ENCODE data around the gene SPACA4. TPM values are rescaled to one million over a fixed set of nuclear protein-coding genes. Genes with fewer than 3 reads are reported as not detected.

SPACA4 gene, protein sequence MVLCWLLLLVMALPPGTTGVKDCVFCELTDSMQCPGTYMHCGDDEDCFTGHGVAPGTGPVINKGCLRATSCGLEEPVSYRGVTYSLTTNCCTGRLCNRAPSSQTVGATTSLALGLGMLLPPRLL
- total RNA-seq (not detected), polyA plus RNA-seq (not detected)
- long read RNA-seq, donor 1: 0 reads
- long read RNA-seq, donor 2: 0 reads

DNA sequence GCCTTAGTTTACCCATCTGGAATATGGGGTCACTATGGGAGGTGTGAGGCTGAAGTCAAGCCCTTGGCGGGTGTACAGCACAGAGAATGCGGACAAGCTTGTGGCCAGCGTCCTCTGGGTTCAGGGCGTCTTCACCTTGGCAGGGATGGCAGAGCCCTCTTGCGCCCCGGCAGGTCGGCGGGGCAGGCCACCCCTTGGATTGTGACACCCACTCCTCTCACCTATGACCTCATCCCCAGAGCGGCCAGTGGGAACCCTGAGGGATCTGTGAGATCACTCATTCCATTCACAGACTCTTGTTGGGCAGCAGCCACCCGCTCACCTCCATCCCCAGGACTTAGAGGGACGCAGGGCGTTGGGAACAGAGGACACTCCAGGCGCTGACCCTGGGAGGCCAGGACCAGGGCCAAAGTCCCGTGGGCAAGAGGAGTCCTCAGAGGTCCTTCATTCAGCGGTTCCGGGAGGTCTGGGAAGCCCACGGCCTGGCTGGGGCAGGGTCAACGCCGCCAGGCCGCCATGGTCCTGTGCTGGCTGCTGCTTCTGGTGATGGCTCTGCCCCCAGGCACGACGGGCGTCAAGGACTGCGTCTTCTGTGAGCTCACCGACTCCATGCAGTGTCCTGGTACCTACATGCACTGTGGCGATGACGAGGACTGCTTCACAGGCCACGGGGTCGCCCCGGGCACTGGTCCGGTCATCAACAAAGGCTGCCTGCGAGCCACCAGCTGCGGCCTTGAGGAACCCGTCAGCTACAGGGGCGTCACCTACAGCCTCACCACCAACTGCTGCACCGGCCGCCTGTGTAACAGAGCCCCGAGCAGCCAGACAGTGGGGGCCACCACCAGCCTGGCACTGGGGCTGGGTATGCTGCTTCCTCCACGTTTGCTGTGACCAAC lies at the start of gene SPACA4:
Gene SPACA4, plus strand, starts transcription at position 280 of the 896 bp plus-strand sequence. Its CDS starts 237 bp downstream, at position 517.
- WGBS, 5 donors: 81 to 90% (median 87%) methylated on average over 27 to 39 of the region's 39 CpGs
- TF ChIP-seq, protein P1, sequence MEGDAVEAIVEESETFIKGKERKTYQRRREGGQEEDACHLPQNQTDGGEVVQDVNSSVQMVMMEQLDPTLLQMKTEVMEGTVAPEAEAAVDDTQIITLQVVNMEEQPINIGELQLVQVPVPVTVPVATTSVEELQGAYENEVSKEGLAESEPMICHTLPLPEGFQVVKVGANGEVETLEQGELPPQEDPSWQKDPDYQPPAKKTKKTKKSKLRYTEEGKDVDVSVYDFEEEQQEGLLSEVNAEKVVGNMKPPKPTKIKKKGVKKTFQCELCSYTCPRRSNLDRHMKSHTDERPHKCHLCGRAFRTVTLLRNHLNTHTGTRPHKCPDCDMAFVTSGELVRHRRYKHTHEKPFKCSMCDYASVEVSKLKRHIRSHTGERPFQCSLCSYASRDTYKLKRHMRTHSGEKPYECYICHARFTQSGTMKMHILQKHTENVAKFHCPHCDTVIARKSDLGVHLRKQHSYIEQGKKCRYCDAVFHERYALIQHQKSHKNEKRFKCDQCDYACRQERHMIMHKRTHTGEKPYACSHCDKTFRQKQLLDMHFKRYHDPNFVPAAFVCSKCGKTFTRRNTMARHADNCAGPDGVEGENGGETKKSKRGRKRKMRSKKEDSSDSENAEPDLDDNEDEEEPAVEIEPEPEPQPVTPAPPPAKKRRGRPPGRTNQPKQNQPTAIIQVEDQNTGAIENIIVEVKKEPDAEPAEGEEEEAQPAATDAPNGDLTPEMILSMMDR (IDR thresholded peaks at IDR 0.05 in 8 of 11, conservative IDR thresholded peaks at IDR 0.05 in 3 of 11): no peak
- Histone ChIP-seq H3K27me3 (replicated peaks in 1 of 7) (no peaks in the 10 kb centered on the region), H3K4me1 (peaks cover 0 to 10% (median 4%) of the 10 kb centered on the region in 6 donors), H3K36me3 (no peaks in the 10 kb centered on the region), H3K4me3 (no peak within 1 kb of the TSS), H3K27ac (no peak within 1 kb of the TSS), H3K9me3 (no peaks in the 10 kb centered on the region)
- intact Hi-C loops (cut with DNase I; ENCODE audit: low total_unique reads): no loop called here
- peak; percentile 69 for DNase-seq

DNA sequence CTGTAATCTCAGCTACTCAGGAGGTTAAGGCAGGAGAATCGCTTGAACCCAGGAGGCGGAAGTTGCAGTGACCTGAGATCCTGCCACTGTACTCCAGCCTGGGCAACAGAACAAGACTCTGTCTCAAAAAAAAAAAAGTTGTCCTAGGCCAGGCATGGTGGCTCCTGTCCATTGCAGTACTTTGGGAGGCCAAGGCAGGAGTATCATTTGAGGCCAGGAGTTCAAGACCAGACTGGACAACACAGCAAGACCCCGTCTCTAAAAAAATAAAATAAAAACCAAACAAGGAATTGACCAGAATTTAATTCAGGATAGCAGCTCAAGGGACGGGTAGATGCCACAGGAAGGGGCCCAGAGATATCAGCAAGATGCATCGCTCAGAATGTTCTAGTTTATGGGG lies 49.7 kb upstream of the SPACA4 start:
- H3K9me3 ChIP-seq: no peaks in the 10 kb centered on the region
- peaks cover 0 to 65% (median 6%) of the 10 kb centered on the region in 7 donors for H3K27me3 ChIP-seq (replicated peaks in 1 of 7)
- intact Hi-C loops (cut with DNase I; ENCODE audit: low total_unique reads): no loop called here
- WGBS, 5 donors: 84 to 96% (median 94%) methylated on average over 5 of the region's 5 CpGs
- no peaks in the 10 kb centered on the region for H3K36me3 ChIP-seq
- no peak overlapping the region for H3K4me3 ChIP-seq
- no peak overlapping the region for H3K27ac ChIP-seq
- TF ChIP-seq POLR2AphosphoS5 (IDR thresholded peaks at IDR 0.05): no peak
- TF ChIP-seq POLR2A (IDR thresholded peaks at IDR 0.05): no peak
- TF ChIP-seq, protein P1 (IDR thresholded peaks at IDR 0.05 in 8 of 11, conservative IDR thresholded peaks at IDR 0.05 in 3 of 11): no peak
- no peak for DNase-seq
- peaks cover 0 to 16% (median 2%) of the 10 kb centered on the region in 6 donors for H3K4me1 ChIP-seq

DNA sequence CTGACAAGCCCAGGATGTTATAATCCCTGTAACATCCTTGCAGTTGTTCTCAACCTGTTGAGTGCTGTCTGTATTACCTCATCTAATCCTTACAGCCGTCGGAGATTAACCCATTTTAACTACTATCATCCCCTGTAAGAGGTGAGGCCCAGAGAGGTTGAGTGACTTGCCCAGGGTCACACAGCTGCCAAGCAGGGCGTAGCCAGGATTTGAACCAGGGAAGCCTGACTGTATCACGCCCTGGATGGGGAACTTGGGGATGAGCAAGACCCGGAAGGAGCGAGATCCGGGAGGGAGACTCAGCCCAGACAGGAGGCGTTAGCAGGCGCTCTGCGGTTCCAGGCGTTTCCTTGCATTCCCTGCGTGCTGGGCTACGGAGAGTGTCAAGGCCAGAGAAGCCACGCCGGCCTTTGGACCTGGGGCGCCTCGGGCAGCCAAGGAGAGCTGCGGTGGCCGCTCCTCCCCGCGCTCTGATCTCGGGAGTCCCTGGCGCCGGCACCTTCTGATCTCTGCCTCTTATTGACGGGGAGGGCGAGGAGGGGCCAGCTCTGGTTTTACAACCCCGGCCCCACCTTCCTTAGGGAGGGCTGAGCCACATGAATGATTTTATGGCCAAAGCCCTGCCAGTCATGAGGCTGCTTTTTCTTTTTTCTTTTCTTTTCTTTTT lies 48.4 kb upstream of the SPACA4 start:
- intact Hi-C loops (cut with DNase I; ENCODE audit: low total_unique reads): no loop called here
- Histone ChIP-seq H3K36me3 (no peaks in the 10 kb centered on the region), H3K4me1 (peaks cover 0 to 16% (median 2%) of the 10 kb centered on the region in 6 donors), H3K9me3 (no peaks in the 10 kb centered on the region), H3K27me3 (replicated peaks in 1 of 7) (peaks cover 0 to 52% (median 6%) of the 10 kb centered on the region in 7 donors), H3K4me3 (no peak overlapping the region), H3K27ac (no peak overlapping the region)
- DNase-seq: no peak
- WGBS, 5 donors: 13 to 33% (median 15%) methylated on average over 13 to 27 of the region's 27 CpGs
- TF ChIP-seq POLR2AphosphoS5 (IDR thresholded peaks at IDR 0.05) (no peak), POLR2A (IDR thresholded peaks at IDR 0.05) (no peak)
- TF ChIP-seq, protein P1 (IDR thresholded peaks at IDR 0.05 in 8 of 11, conservative IDR thresholded peaks at IDR 0.05 in 3 of 11): no peak

All from spleen (tissue), 13 donors.